NB4 (cell line): ENCODE results near the gene ATG5.

Experiments
- CTCF ChIP-seq: IDR thresholded peaks from one replicate; pipeline ENCODE4 v1.5.1; 2012; ENCODE audit warnings: low read depth, low read length
- MAX ChIP-seq: IDR thresholded peaks from 2 replicates; pipeline ENCODE4 v1.6.1; 2011; ENCODE audit warnings: low read depth, low read length
- MYC ChIP-seq: IDR thresholded peaks from 2 replicates; pipeline ENCODE4 v1.6.1; 2011; ENCODE audit warnings: low read depth, low read length
- POLR2A ChIP-seq: IDR thresholded peaks from 2 replicates; pipeline ENCODE4 v1.6.1; 2011; ENCODE audit warnings: mild to moderate bottlenecking; ENCODE audit not compliant: insufficient read length; ENCODE audit errors: extremely low read depth

- TF ChIP-seq CTCF (no peak), MAX (no peak), POLR2A (no peak), MYC (no peak)
Observed at GRCh38 chr6:106252687-106253086, 72.9 kb downstream of the ATG5 start.
